CD4-positive, CD25-positive, alpha-beta regulatory T cell (primary cell): Measurements from ENCODE around the gene GLOD5. TPM values are rescaled to one million over a fixed set of nuclear protein-coding genes. Genes with fewer than 3 reads are reported as not detected.

Experiments used
- ATAC-seq, 2 donors: fragments of 150-1000 bp; cut with Tn5 transposase; one replicate each; pipeline ENCODE4 v1.10.0; 2021; ENCODE audit warnings: low read depth in 2 of 2, moderate number of reproducible peaks in 2 of 2, moderate library complexity in 1 of 2
- DNase-seq, 3 donors: peaks; one replicate each; pipeline versions ENCODE4 v3.0.0 to v3.0.0-alpha.2; 2012 to 2022; ENCODE audit warnings: mixed read lengths in 1 of 3
- H3K27ac ChIP-seq: one replicate; pipeline ENCODE4 v1.7.0; 2013; ENCODE audit warnings: mild to moderate bottlenecking, low read length; ENCODE audit not compliant: insufficient read depth, poor library complexity, severe bottlenecking
- H3K27me3 ChIP-seq: one replicate; pipeline ENCODE4 v1.7.0; 2013; ENCODE audit warnings: low read length; ENCODE audit not compliant: control insufficient read depth, insufficient read depth
- H3K36me3 ChIP-seq: one replicate; pipeline ENCODE4 v1.7.0; 2013; ENCODE audit warnings: mild to moderate bottlenecking, low read length, moderate library complexity; ENCODE audit not compliant: control insufficient read depth, insufficient read depth
- H3K4me1 ChIP-seq: 2 replicates; pipeline ENCODE4 v1.7.0; 2013; ENCODE audit warnings: mild to moderate bottlenecking, low read length; ENCODE audit not compliant: insufficient read depth, control insufficient read depth, poor library complexity, severe bottlenecking
- H3K4me3 ChIP-seq: one replicate; pipeline ENCODE4 v1.7.0; 2013; ENCODE audit warnings: low read depth, mild to moderate bottlenecking, low read length, moderate library complexity
- H3K9me3 ChIP-seq, 2 experiments: 1 replicate in 1 of 2; 2 replicates in 1 of 2; pipeline ENCODE4 v1.7.0; 2013; ENCODE audit warnings: low read length in 2 of 2, mild to moderate bottlenecking in 1 of 2, moderate library complexity in 1 of 2; ENCODE audit not compliant: control insufficient read depth in 2 of 2
- H3K27ac Mint-ChIP-seq, 3 donors: one replicate each; pipeline ENCODE4 v1.8.0; 2020 to 2022; ENCODE audit warnings: mild to moderate bottlenecking in 3 of 3, mixed read lengths in 3 of 3, moderate library complexity in 2 of 3
- H3K27me3 Mint-ChIP-seq: one replicate; pipeline ENCODE4 v1.8.0; 2022; ENCODE audit warnings: mild to moderate bottlenecking, mixed read lengths
- H3K36me3 Mint-ChIP-seq: one replicate; pipeline ENCODE4 v1.8.0; 2020; ENCODE audit warnings: mixed read lengths
- H3K4me1 Mint-ChIP-seq, 4 donors: one replicate each; pipeline ENCODE4 v1.8.0; 2020 to 2022; ENCODE audit warnings: mixed read lengths in 4 of 4, mild to moderate bottlenecking in 1 of 4
- H3K4me3 Mint-ChIP-seq, 4 donors: one replicate each; pipeline ENCODE4 v1.8.0; 2020 to 2022; ENCODE audit warnings: mild to moderate bottlenecking in 4 of 4, mixed read lengths in 4 of 4, moderate library complexity in 3 of 4
- H3K9me3 Mint-ChIP-seq, 7 donors: one replicate each; pipeline ENCODE4 v1.8.0; 2020 to 2022; ENCODE audit warnings: mixed read lengths in 7 of 7, mild to moderate bottlenecking in 3 of 7, moderate library complexity in 2 of 7
- polyA plus RNA-seq, 4 donors: library from polyadenylated mRNA; unstranded; fragments of 300-500 nt; fragmentation: Illumina TruSeq; gene quantifications; one replicate each; pipeline ENCODE4 v1.2.3, GENCODE V29; 2021
- total RNA-seq: library from RNA; stranded (reverse); gene quantifications from one replicate; pipeline ENCODE4 v1.2.3, GENCODE V29; 2022

The GLOD5 gene
- total and polyA plus RNA-seq, 5 donors from 2014 or later = not detected

- Histone ChIP-seq H3K9me3 (no peaks in the 10 kb centered on the region), H3K27ac (no peak overlapping the region), H3K36me3 (no peaks in the 10 kb centered on the region), H3K4me3 (no peak overlapping the region), H3K4me1 (no peaks in the 10 kb centered on the region), H3K27me3 (no peaks in the 10 kb centered on the region)
- ATAC-seq = no peak
- no peaks in the 10 kb centered on the region for H3K27me3 Mint-ChIP-seq
- H3K27ac Mint-ChIP-seq = no peak overlapping the region
- DNase-seq = no peak
- H3K36me3 Mint-ChIP-seq = no peaks in the 10 kb centered on the region
- H3K9me3 Mint-ChIP-seq = no peaks in the 10 kb centered on the region
- H3K4me1 Mint-ChIP-seq = no peaks in the 10 kb centered on the region
- no peak overlapping the region for H3K4me3 Mint-ChIP-seq
Observed at GRCh38 chrX:48782795-48783194, 21.2 kb downstream of the GLOD5 start.

- Mint-ChIP-seq H3K36me3 (no peaks in the 10 kb centered on the region), H3K27ac (no peak overlapping the region), H3K4me1 (peaks cover 0 to 12% (median under 1%) of the 10 kb centered on the region in 4 donors), H3K4me3 (no peak overlapping the region), H3K9me3 (peaks cover 0 to 2% (median 0%) of the 10 kb centered on the region in 7 donors), H3K27me3 (no peaks in the 10 kb centered on the region)
- Histone ChIP-seq H3K4me3 (no peak overlapping the region), H3K27me3 (no peaks in the 10 kb centered on the region), H3K4me1 (peaks cover 3% of the 10 kb centered on the region), H3K36me3 (no peaks in the 10 kb centered on the region), H3K9me3 (no peaks in the 10 kb centered on the region), H3K27ac (no peak overlapping the region)
- DNase-seq = no peak
- no peak for ATAC-seq
Observed at GRCh38 chrX:48784726-48785125, 23.2 kb downstream of the GLOD5 start.

- Mint-ChIP-seq H3K27ac (peak overlapping the region in 1 of 3 donors; percentile 76), H3K36me3 (no peaks in the 10 kb centered on the region), H3K4me1 (peaks cover 0 to 14% (median under 1%) of the 10 kb centered on the region in 4 donors), H3K4me3 (no peak overlapping the region), H3K9me3 (peaks cover 0 to 2% (median 0%) of the 10 kb centered on the region in 7 donors), H3K27me3 (no peaks in the 10 kb centered on the region)
- H3K9me3 ChIP-seq = no peaks in the 10 kb centered on the region
- no peak overlapping the region for H3K4me3 ChIP-seq
- peaks cover 4% of the 10 kb centered on the region for H3K4me1 ChIP-seq
- ATAC-seq (no peak), DNase-seq (no peak)
- no peak overlapping the region for H3K27ac ChIP-seq
- H3K36me3 ChIP-seq = no peaks in the 10 kb centered on the region
- H3K27me3 ChIP-seq = no peaks in the 10 kb centered on the region
Observed at GRCh38 chrX:48785186-48785539, 23.6 kb downstream of the GLOD5 start.

- H3K36me3 Mint-ChIP-seq = no peaks in the 10 kb centered on the region
- peaks cover 4% of the 10 kb centered on the region for H3K4me1 ChIP-seq
- no peak for ATAC-seq
- peaks cover 0 to 14% (median under 1%) of the 10 kb centered on the region in 4 donors for H3K4me1 Mint-ChIP-seq
- no peak overlapping the region for H3K27ac ChIP-seq
- peak overlapping the region in 1 of 3 donors; percentile 76 for H3K27ac Mint-ChIP-seq
- no peaks in the 10 kb centered on the region for H3K27me3 Mint-ChIP-seq
- no peak overlapping the region for H3K4me3 Mint-ChIP-seq
- no peak for DNase-seq
- peaks cover 0 to 2% (median 0%) of the 10 kb centered on the region in 7 donors for H3K9me3 Mint-ChIP-seq
- no peak overlapping the region for H3K4me3 ChIP-seq
- no peaks in the 10 kb centered on the region for H3K36me3 ChIP-seq
- no peaks in the 10 kb centered on the region for H3K27me3 ChIP-seq
- no peaks in the 10 kb centered on the region for H3K9me3 ChIP-seq
Observed at GRCh38 chrX:48785540-48786214, 24.1 kb downstream of the GLOD5 start.

GRCh38 chrX:48786341-48786800 lies 24.8 kb downstream of the GLOD5 start, which contains the start of gene GATA1:
TSS of gene GATA1 (plus strand) at chrX:48786590. CDS start at chrX:48791110, 4,520 bp downstream.
- peaks cover 0 to 2% (median 0%) of the 10 kb centered on the region in 7 donors for H3K9me3 Mint-ChIP-seq
- H3K9me3 ChIP-seq = no peaks in the 10 kb centered on the region
- peak within 1 kb of the TSS in 1 of 4 donors; percentile 8 for H3K4me3 Mint-ChIP-seq
- peak within 1 kb of the TSS in 2 of 3 donors; percentile 76 to 83 for H3K27ac Mint-ChIP-seq
- no peaks in the 10 kb centered on the region for H3K36me3 Mint-ChIP-seq
- no peak for DNase-seq
- H3K4me1 Mint-ChIP-seq = peaks cover 0 to 14% (median under 1%) of the 10 kb centered on the region in 4 donors
- ATAC-seq = no peak
- H3K27me3 ChIP-seq = no peaks in the 10 kb centered on the region
- H3K4me3 ChIP-seq = no peak within 1 kb of the TSS
- no peaks in the 10 kb centered on the region for H3K27me3 Mint-ChIP-seq
- H3K4me1 ChIP-seq = peaks cover 4% of the 10 kb centered on the region
- no peak within 1 kb of the TSS for H3K27ac ChIP-seq
- H3K36me3 ChIP-seq = no peaks in the 10 kb centered on the region

- no peak overlapping the region for H3K27ac ChIP-seq
- no peaks in the 10 kb centered on the region for H3K9me3 ChIP-seq
- H3K4me1 ChIP-seq = peaks cover 4% of the 10 kb centered on the region
- Mint-ChIP-seq H3K4me1 (peaks cover 0 to 14% (median under 1%) of the 10 kb centered on the region in 4 donors), H3K27me3 (no peaks in the 10 kb centered on the region), H3K27ac (no peak overlapping the region), H3K9me3 (peaks cover 0 to 2% (median 0%) of the 10 kb centered on the region in 7 donors), H3K4me3 (peak overlapping the region in 1 of 4 donors; percentile 8), H3K36me3 (no peaks in the 10 kb centered on the region)
- no peak for ATAC-seq
- no peak for DNase-seq
- H3K36me3 ChIP-seq = no peaks in the 10 kb centered on the region
- H3K27me3 ChIP-seq = no peaks in the 10 kb centered on the region
- H3K4me3 ChIP-seq = no peak overlapping the region
Observed at GRCh38 chrX:48786825-48787504, 25.4 kb downstream of the GLOD5 start.

- no peaks in the 10 kb centered on the region for H3K27me3 Mint-ChIP-seq
- peak overlapping the region in 1 of 3 donors; percentile 83 for H3K27ac Mint-ChIP-seq
- H3K36me3 Mint-ChIP-seq = no peaks in the 10 kb centered on the region
- peaks cover 0 to 14% (median under 1%) of the 10 kb centered on the region in 4 donors for H3K4me1 Mint-ChIP-seq
- Histone ChIP-seq H3K36me3 (no peaks in the 10 kb centered on the region), H3K9me3 (no peaks in the 10 kb centered on the region), H3K4me3 (no peak overlapping the region), H3K27me3 (no peaks in the 10 kb centered on the region), H3K27ac (no peak overlapping the region), H3K4me1 (peaks cover 4% of the 10 kb centered on the region)
- ATAC-seq (no peak), DNase-seq (no peak)
- peaks cover 0 to 2% (median 0%) of the 10 kb centered on the region in 7 donors for H3K9me3 Mint-ChIP-seq
- no peak overlapping the region for H3K4me3 Mint-ChIP-seq
Observed at GRCh38 chrX:48787505-48788443, 26.2 kb downstream of the GLOD5 start.
